ENCODE measurements around the gene ANKRD11.
"Not testable (repeated sequence)": the region's sequence is repeated elsewhere in the genome, so short reads cannot be mapped to it uniquely, and the experiment has no call there.

Gene ANKRD11

DNA sequence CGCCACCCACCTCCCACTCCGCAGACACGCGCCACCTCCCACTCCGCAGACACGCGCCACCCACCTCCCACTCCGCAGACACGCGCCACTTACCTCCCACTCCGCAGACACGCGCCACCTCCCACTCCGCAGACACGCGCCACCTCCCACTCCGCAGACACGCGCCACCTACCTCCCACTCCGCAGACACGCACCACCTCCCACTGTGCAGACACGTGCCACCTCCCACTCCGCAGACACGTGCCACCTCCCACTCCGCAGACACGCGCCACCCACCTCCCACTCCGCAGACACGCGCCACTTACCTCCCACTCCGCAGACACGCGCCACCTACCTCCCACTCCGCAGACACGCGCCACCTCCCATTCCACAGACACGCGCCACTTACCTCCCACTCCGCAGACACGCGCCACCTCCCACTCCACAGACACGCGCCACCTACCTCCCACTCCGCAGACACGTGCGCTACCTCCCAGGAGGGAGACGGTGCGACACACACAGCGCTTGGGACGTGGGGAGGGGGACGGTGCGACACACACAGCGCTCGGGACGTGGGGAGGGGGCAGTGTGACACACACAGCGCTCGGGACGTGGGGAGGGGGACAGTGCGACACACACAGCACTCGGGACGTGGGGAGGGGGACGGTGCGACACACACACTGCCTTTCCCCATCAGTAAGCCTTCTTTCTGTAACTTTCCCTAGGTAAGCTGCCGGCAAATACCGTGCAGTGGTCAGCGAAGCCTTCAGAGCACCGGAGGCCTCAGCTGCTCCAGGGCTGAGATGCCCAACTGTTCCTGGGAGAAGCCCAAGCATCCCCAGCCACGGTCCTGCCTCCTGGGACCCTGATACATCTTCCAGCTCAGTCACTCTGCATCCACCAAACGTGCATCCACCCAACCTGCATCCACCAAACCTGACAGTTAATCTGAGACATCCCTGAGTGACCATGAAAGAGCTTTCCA, 183.6 kb downstream of the ANKRD11 start:
- DNase-seq; in situ Hi-C loops (cut with HindIII; ENCODE audit: low pct_ligation_motif_present, low pct_unique_long_range_greater_than_20kb, low sequenced_read_pairs): not testable (repeated sequence)

DNA sequence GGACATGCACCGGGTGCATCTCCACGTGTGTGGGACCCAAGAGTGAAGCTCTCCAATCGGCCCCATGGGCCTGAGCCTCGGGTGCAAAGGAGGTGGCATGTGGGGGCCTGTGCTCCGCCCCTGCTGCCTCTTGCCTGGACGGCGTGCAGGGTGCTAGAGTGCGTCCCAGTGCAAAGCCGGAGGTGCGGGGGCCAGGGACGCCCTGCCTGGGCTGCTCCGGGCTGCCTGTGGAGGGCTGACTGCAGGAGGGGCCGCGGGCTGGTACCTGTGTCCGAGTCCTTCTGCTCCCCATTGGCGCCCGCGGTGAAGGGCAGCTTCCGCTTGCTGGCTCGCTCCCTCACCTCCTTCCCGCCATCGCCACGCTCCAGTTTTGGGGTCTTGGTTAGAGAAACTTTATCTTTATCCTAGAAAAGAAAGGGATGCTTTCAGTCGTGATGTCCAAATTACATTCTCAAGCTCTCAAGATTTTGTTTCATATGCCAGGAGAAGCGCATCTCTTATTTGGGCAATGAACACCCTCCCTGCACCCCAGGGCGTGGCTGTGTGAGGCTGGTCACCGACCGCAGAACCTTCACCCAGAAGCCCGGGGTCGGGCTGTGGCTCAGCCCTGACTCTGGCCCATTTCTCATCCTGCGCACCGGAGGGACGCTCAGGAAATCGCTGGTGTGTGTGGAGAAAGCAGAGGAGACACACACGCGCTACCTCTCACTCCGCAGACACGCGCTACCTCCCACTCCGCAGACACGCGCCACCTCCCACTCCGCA, 185.2 kb downstream of the ANKRD11 start:
- in situ Hi-C loops (cut with HindIII; ENCODE audit: low pct_ligation_motif_present, low pct_unique_long_range_greater_than_20kb, low sequenced_read_pairs), result no loop called here
- no peak for DNase-seq

GRCh38 chr16:89304181-89304851, 186.0 kb downstream of the ANKRD11 start:
- in situ Hi-C loops (cut with HindIII; ENCODE audit: low pct_ligation_motif_present, low pct_unique_long_range_greater_than_20kb, low sequenced_read_pairs), result no loop called here
- no peak for DNase-seq

GRCh38 chr16:89303617-89304016, 186.7 kb downstream of the ANKRD11 start:
- no peak for DNase-seq
- in situ Hi-C loops (cut with HindIII; ENCODE audit: low pct_ligation_motif_present, low pct_unique_long_range_greater_than_20kb, low sequenced_read_pairs), result no loop called here

- in situ Hi-C loops (cut with HindIII; ENCODE audit: low pct_ligation_motif_present, low pct_unique_long_range_greater_than_20kb, low sequenced_read_pairs), result no loop called here
- no peak for DNase-seq
Measured at GRCh38 chr16:89300976-89301360, 189.4 kb downstream of the ANKRD11 start.

DNA sequence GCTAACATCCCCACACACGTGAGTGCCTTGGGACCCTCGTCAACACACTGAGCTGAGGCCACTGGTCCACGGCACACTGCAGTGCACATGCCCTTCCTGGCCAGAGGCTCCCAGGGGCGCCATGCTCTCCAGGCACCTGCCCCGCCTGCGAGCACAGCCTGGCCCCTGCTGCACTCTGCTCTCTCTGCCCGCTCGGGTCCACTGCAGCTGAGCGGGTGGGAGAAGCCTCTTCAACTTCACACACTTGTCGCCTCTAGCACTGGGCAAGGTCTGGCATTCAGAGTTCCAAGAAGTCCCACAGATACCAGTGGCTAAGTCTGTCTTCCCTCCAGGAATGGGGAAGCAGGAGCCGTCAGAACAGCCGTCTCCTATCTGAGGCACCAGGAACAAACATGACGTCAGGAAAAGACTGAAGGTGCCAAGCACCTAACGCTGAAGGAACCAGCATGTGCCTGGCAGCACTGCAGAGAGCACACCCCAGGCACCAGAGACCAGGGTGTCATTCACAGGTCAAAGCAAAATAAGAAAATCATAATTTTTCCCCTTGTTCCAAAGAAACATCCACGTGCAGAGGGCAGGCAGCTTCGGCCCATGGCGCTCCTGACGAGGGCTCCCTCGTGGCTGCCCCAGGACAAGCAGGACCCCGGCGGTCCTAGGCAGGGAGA, 189.9 kb downstream of the ANKRD11 start:
- in situ Hi-C loops (cut with HindIII; ENCODE audit: low pct_ligation_motif_present, low pct_unique_long_range_greater_than_20kb, low sequenced_read_pairs), result no loop called here
- no peak for DNase-seq

DNA sequence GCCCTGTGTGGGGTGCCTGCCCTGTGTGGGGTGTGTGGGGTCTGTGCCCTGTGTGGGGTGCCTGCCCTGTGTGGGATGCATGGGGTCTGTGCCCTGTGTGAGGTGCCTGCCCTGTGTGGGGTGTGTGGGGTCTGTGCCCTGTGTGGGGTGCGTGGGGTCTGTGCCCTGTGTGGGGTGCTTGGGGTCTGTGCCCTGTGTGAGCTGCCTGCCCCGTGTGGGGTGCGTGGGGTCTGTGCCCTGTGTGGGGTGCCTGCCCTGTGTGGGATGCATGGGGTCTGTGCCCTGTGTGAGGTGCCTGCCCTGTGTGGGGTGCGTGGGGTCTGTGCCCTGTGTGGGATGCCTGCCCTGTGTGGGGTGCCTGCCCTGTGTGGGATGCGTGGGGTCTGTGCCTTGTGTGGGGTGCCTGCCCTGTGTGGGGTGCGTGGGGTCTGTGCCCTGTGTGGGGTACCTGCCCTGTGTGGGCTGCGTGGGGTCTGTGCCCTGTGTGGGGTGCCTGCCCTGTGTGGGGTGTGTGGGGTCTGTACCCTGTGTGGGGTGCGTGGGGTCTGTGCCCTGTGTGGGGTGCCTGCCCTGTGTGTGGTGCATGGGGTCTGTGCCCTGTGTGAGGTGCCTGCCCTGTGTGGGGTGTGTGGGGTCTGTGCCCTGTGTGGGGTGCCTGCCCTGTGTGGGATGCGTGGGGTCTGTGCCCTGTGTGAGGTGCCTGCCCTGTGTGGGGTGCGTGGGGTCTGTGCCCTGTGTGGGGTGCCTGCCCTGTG, 190.8 kb downstream of the ANKRD11 start:
- in situ Hi-C loops (cut with HindIII; ENCODE audit: low pct_ligation_motif_present, low pct_unique_long_range_greater_than_20kb, low sequenced_read_pairs); DNase-seq: not testable (repeated sequence)

DNA sequence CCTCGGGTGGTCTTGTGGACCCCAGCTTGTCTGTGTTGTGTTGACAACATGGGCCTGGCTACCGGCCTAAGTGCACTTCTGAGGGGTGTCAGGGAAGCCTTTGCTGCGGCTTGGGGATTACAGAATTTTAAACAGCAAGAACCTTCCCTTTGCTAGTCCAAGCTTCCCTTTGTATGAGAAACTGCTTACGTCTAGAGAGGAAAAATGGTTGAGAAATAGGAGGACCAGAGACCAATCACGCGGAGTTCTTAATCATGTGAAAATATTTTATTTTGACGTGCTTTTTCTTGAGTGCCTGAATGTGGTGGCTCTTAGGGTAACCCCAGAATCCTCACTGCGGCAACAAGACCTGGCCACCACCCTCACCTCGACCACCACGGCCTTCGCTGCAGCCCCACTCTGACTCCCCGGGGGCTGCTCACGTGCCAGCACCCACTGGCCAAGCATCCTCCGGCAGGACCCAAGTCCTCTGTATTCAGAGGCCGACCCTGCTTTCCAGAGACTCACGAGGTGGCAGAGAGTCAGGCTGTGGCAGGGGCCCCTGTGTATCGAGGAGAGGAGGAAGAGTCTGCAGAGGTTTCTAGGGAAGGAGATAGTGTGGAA, 191.6 kb downstream of the ANKRD11 start:
- in situ Hi-C loops (cut with HindIII; ENCODE audit: low pct_ligation_motif_present, low pct_unique_long_range_greater_than_20kb, low sequenced_read_pairs), result no loop called here
- DNase-seq, result no peak

DNA sequence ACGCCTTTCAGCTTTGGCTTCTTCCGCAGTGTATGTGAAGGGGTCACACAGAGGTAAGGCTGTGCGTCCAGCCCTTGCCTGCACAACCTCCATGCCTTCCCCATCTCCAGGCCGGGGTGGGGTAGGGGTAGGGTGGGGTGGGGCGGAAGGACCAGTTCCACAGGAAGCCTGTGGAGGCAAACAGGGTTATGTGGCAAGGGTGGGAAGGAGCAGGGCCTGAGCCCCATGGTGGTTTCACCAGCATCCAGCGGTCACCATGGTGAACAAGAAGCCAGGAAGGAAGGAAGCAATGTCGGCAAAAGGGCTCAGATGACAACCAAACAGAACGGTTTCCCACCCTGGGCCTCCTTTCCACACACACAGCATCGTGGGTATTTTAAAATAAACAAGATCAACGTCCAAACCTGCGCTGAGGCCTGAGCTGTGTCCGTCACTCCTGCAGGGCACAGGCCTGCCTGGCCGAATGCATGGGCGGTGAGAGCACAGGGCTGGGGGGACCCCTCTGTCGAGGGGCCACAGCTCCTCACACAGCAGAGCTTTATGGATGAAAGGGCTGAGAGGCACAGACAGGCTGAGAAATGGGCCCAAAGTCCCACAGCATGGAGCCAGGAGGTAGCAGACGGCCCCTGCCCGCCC, 192.3 kb downstream of the ANKRD11 start:
- no peak for DNase-seq
- in situ Hi-C loops (cut with HindIII; ENCODE audit: low pct_ligation_motif_present, low pct_unique_long_range_greater_than_20kb, low sequenced_read_pairs), result no loop called here

DNA sequence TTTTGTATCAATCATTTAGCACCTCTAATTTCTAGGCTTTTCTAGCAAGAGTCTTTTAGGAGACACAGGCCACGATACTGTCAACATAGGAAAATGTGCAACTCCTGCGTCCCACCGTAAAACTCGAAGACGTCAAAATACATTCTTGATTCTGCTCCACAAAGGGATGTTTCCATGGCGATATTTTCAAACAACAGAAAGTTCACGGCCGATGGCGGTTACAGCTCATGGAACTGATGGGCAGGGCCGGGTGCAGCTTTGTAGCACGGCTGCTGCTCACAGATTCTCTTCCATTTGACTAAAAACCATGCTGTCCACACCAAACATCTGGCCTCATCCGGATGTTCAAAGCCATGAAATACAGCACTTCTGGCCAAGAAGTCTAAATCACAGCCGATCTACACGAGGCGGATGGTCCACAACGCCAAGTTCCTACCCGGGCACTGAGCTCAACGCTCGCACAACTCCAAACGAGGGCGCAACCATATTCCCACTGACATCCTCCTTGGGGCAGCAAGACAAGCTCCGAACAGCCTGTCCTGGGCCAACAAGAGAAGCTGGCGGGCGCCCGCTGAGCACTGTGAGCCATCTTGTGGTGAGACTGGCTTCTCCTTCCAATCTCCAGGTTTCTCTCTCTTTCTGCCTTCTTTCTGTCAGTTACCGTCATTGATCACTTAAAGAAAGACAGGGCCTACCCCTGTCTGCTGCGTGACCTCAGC, 193.0 kb downstream of the ANKRD11 start:
- no peak for DNase-seq
- in situ Hi-C loops (cut with HindIII; ENCODE audit: low pct_ligation_motif_present, low pct_unique_long_range_greater_than_20kb, low sequenced_read_pairs), result no loop called here

- in situ Hi-C loops (cut with HindIII; ENCODE audit: low pct_ligation_motif_present, low pct_unique_long_range_greater_than_20kb, low sequenced_read_pairs), result no loop called here
- DNase-seq, result no peak
Measured at GRCh38 chr16:89295915-89296314, 194.4 kb downstream of the ANKRD11 start.

DNA sequence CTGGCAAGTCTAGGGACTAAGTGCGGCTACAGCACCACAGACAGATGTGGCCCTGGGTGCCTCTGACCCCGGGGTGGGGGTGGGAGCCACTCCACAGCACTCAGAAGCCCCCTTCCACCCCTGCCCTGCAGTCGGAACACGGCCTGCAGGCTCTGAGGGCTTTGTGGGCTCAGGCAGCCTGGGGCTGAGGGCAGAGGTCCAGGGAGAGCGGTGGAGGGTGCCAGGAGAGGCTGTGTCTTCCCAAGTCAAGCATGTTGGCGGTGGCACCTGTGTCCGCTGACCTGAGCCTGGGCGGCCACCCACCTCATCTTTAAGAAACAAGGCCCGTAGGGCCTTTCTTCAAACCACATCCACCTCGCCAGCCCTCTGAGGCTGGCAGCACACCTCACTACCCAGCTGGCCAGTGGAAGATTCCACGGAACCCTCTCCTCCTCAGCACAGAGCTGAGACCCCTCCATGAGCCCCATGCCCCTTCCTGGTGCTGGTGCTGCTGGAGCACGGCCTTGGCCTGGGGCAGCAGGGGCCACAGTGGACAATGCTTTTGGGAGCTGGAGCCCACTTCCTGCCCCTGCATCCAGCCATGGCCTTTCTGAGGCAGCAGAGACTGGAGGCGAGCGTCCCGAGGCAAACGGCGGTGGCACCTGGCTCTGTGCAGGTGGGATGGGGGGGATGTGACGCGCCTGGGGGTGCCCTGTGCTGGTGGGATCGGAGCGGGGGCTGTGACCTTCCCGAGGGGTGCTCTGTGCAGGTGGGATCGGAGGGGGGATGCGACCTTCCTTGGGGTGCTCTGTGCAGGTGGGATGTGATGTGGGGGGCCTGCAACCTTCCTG, 195.1 kb downstream of the ANKRD11 start:
- DNase-seq, result no peak
- in situ Hi-C loops (cut with HindIII; ENCODE audit: low pct_ligation_motif_present, low pct_unique_long_range_greater_than_20kb, low sequenced_read_pairs), result no loop called here

- in situ Hi-C loops (cut with HindIII; ENCODE audit: low pct_ligation_motif_present, low pct_unique_long_range_greater_than_20kb, low sequenced_read_pairs), result no loop called here
- DNase-seq, result no peak
Measured at GRCh38 chr16:89294486-89294885, 195.9 kb downstream of the ANKRD11 start.

DNA sequence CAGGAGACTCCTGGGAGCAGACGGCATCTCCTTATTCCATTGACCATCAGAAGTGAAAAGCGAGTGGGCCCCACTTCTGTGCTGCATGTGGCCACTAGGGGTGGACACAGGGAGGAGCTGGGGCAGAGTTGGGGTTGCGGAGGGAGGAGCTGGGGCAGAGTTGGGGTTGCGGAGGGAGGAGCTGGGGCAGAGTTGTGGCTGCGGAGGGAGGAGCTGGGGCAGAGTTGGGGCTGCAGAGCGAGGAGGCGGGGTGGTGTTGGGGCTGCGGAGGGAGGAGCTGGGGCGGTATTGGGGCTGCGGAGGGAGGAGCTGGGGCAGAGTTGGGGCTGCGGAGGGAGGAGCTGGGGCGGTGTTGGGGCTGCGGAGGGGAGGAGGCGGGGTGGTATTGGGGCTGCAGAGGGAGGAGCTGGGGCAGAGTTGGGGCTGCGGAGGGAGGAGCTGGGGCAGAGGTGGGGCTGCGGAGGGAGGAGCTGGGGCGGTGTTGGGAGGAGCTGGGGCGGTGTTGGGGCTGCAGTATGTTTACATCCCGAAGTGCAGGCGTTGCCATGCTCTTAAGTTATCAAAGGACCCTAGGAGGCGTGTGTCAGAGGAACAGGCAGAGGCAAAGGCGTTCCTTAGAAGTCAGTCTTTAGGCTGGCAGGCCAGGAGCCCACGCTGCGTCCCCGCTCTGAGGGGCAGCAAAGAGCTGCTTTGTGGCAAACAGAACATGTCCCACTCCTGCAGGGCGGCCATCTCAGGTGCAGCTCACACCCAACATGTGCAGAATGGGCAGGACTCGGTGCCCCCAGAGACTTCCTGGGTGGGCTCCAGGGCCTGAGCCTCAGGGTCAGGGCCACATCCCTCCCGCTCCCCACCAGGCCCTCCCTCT, 196.9 kb downstream of the ANKRD11 start:
- in situ Hi-C loops (cut with HindIII; ENCODE audit: low pct_ligation_motif_present, low pct_unique_long_range_greater_than_20kb, low sequenced_read_pairs), result no loop called here
- no peak for DNase-seq

- in situ Hi-C loops (cut with HindIII; ENCODE audit: low pct_ligation_motif_present, low pct_unique_long_range_greater_than_20kb, low sequenced_read_pairs), result no loop called here
- no peak for DNase-seq
Measured at GRCh38 chr16:89292443-89293078, 197.8 kb downstream of the ANKRD11 start.

Data from ACHN (cell line).